H1 (cell line): ENCODE results near the gene DGAT2L6. TPM values are rescaled to one million over a fixed set of nuclear protein-coding genes. Genes with fewer than 3 reads are reported as not detected.

Experiments
- CTCF ChIA-PET: fragments of 300-600 bp; sonication (Branson Sonifier 250); formaldehyde crosslinking; loops from one replicate; lab custom pipeline; 2021; ENCODE audit not compliant: partially characterized antibody; lab: Charles Lee
- POLR2A ChIA-PET: fragments of 300-600 bp; sonication (Branson Sonifier 250); formaldehyde crosslinking; loops from one replicate; lab custom pipeline; 2021; ENCODE audit warnings: inconsistent platforms; ENCODE audit not compliant: partially characterized antibody; lab: Charles Lee
- DNase-seq, 2 experiments: peaks; one replicate each; pipeline versions ENCODE4 v3.0.0 to v3.0.0-alpha.2; 2010 to 2022; ENCODE audit warnings: low spot score in 2 of 2, low read depth in 1 of 2, mixed read lengths in 1 of 2
- FAIRE-seq: peaks from 2 replicates; lab custom pipeline; 2011; peaks lifted over from hg19 to GRCh38; lab: Jason Lieb, UNC
- H2AFZ ChIP-seq: 2 replicates; pipeline ENCODE4 v1.8.1; 2012; ENCODE audit warnings: low read length, inconsistent platforms
- H2AK5ac ChIP-seq: 2 replicates; pipeline ENCODE4 v1.6.1; 2013; ENCODE audit warnings: low read depth, low read length
- H2BK120ac ChIP-seq: replicated peaks from 2 replicates; pipeline ENCODE3; 2013; ENCODE audit warnings: low read depth, low read length, inconsistent platforms
- H2BK12ac ChIP-seq: 2 replicates; pipeline ENCODE4 v1.6.1; 2013; ENCODE audit warnings: low read depth, low read length
- H2BK15ac ChIP-seq: 2 replicates; pipeline ENCODE4 v1.6.1; 2013; ENCODE audit warnings: low read length
- H2BK20ac ChIP-seq: 2 replicates; pipeline ENCODE4 v1.6.1; 2013; ENCODE audit warnings: low read length
- H2BK5ac ChIP-seq: 2 replicates; pipeline ENCODE4 v1.6.1; 2013; ENCODE audit warnings: low read depth, low read length
- H3K14ac ChIP-seq: 2 replicates; pipeline ENCODE4 v1.6.1; 2013; ENCODE audit warnings: inconsistent platforms; ENCODE audit not compliant: insufficient read length
- H3K18ac ChIP-seq: 2 replicates; pipeline ENCODE4 v1.6.1; 2013; ENCODE audit warnings: low read length; ENCODE audit errors: extremely low read depth
- H3K23ac ChIP-seq: 2 replicates; pipeline ENCODE4 v1.6.1; 2013; ENCODE audit warnings: inconsistent platforms; ENCODE audit not compliant: insufficient read length
- H3K23me2 ChIP-seq: 2 replicates; pipeline ENCODE4 v1.6.1; 2013; ENCODE audit warnings: low read depth, low read length
- H3K27ac ChIP-seq: 2 replicates; pipeline ENCODE4 v1.6.1; 2011; ENCODE audit warnings: low read depth, low read length, inconsistent platforms
- H3K27me3 ChIP-seq, 4 experiments: replicated peaks in 1 of 4; 1 replicate in 1 of 4; 2 replicates in 3 of 4; pipeline versions ENCODE4 v1.6.1 to v1.8.1; 2011 to 2013; ENCODE audit warnings: low read length in 3 of 4, mild to moderate bottlenecking in 3 of 4, inconsistent platforms in 2 of 4, mixed read lengths in 2 of 4, moderate library complexity in 1 of 4; ENCODE audit not compliant: control insufficient read depth in 3 of 4, insufficient read depth in 3 of 4; ENCODE audit errors: extremely low read depth in 1 of 4
- H3K36me3 ChIP-seq, 4 experiments: 2 replicates each; pipeline versions ENCODE4 v1.6.1 to v1.8.1; 2011 to 2013; ENCODE audit warnings: mild to moderate bottlenecking in 4 of 4, low read length in 3 of 4, moderate library complexity in 2 of 4, control low read depth in 1 of 4, inconsistent platforms in 1 of 4; ENCODE audit not compliant: insufficient read depth in 4 of 4, control insufficient read depth in 2 of 4
- H3K4ac ChIP-seq: replicated peaks from 2 replicates; pipeline ENCODE3; 2013; ENCODE audit warnings: low read length, low read depth, mixed read lengths, inconsistent platforms; ENCODE audit not compliant: insufficient read length
- H3K4me1 ChIP-seq, 4 experiments: replicated peaks in 1 of 4; 1 replicate in 1 of 4; 2 replicates in 3 of 4; pipeline versions ENCODE4 v1.6.1 to v1.8.1; 2011 to 2013; ENCODE audit warnings: low read length in 3 of 4, inconsistent platforms in 2 of 4, mixed read lengths in 1 of 4; ENCODE audit not compliant: insufficient read depth in 4 of 4, control insufficient read depth in 3 of 4
- H3K4me2 ChIP-seq, 2 experiments: 2 replicates each; pipeline versions ENCODE4 v1.6.1 to v1.8.1; 2011 to 2013; ENCODE audit warnings: low read depth in 2 of 2, low read length in 2 of 2, control low read depth in 1 of 2, inconsistent platforms in 1 of 2, mild to moderate bottlenecking in 1 of 2; ENCODE audit not compliant: insufficient read depth in 1 of 2
- H3K4me3 ChIP-seq, 4 experiments: fragments of 200-600, 300-600 bp in 1 of 4; sonication (generic), shearing (Covaris generic), sonication (Bioruptor Twin) in 1 of 4; 2 replicates each; pipeline versions ENCODE4 v1.5.1 to v1.8.1; 2011 to 2016; ENCODE audit warnings: low read length in 4 of 4, low read depth in 3 of 4, control low read depth in 2 of 4, inconsistent platforms in 2 of 4, mild to moderate bottlenecking in 2 of 4, mixed read lengths in 1 of 4, moderate library complexity in 1 of 4; ENCODE audit not compliant: insufficient read depth in 2 of 4; ENCODE audit errors: extremely low read depth in 1 of 4
- H3K56ac ChIP-seq: replicated peaks from 2 replicates; pipeline ENCODE3; 2013; ENCODE audit warnings: low read depth, mild to moderate bottlenecking, mixed read lengths, low read length, inconsistent platforms; ENCODE audit not compliant: insufficient read length
- H3K79me1 ChIP-seq: 2 replicates; pipeline ENCODE4 v1.6.1; 2013; ENCODE audit warnings: low read depth, low read length, control low read depth
- H3K79me2 ChIP-seq, 2 experiments: 2 replicates each; pipeline versions ENCODE4 v1.6.1 to v1.8.1; 2012 to 2013; ENCODE audit warnings: low read length in 2 of 2, mild to moderate bottlenecking in 2 of 2, inconsistent platforms in 1 of 2; ENCODE audit not compliant: insufficient read depth in 2 of 2, control insufficient read depth in 1 of 2
- H3K9ac ChIP-seq, 4 experiments: replicated peaks in 1 of 4; 1 replicate in 1 of 4; 2 replicates in 3 of 4; pipeline versions ENCODE4 v1.6.1 to v1.8.1; 2011 to 2013; ENCODE audit warnings: low read depth in 3 of 4, low read length in 3 of 4, control low read depth in 2 of 4, mild to moderate bottlenecking in 2 of 4, moderate library complexity in 2 of 4, inconsistent platforms in 1 of 4; ENCODE audit errors: extremely low read depth in 1 of 4
- H3K9me3 ChIP-seq, 2 experiments: 2 replicates each; pipeline versions ENCODE4 v1.6.1 to v1.8.1; 2012 to 2013; ENCODE audit warnings: mild to moderate bottlenecking in 2 of 2, moderate library complexity in 2 of 2, control low read depth in 1 of 2, inconsistent platforms in 1 of 2, low read depth in 1 of 2, low read length in 1 of 2, mixed read lengths in 1 of 2; ENCODE audit not compliant: insufficient read depth in 2 of 2
- H4K20me1 ChIP-seq, 2 experiments: replicated peaks in 1 of 2; 2 replicates each; pipeline versions ENCODE3 to v1.8.1; 2011 to 2013; ENCODE audit warnings: inconsistent platforms in 2 of 2, low read length in 2 of 2, mild to moderate bottlenecking in 1 of 2; ENCODE audit not compliant: insufficient read depth in 2 of 2, control insufficient read depth in 1 of 2
- H4K5ac ChIP-seq: 2 replicates; pipeline ENCODE4 v1.6.1; 2013; ENCODE audit warnings: low read length, low read depth, mixed read lengths, inconsistent platforms; ENCODE audit not compliant: insufficient read length
- H4K8ac ChIP-seq: 2 replicates; pipeline ENCODE4 v1.8.0; 2013; ENCODE audit warnings: mild to moderate bottlenecking, moderate library complexity, low read length, inconsistent platforms; ENCODE audit not compliant: insufficient read depth; ENCODE audit errors: extremely low read depth
- H4K91ac ChIP-seq: replicated peaks from 2 replicates; pipeline ENCODE3; 2013; ENCODE audit warnings: low read length, mixed read lengths, inconsistent platforms; ENCODE audit not compliant: insufficient read length
- BCL11A ChIP-seq, 2 experiments: IDR thresholded peaks; one replicate each; pipeline ENCODE4 v1.6.1; 2011; ENCODE audit warnings: low read depth in 2 of 2, low read length in 2 of 2, mild to moderate bottlenecking in 2 of 2
- CEBPB ChIP-seq: IDR thresholded peaks from 2 replicates; pipeline ENCODE4 v1.6.1; 2012; ENCODE audit warnings: low read depth, low read length
- CREB1 ChIP-seq: IDR thresholded peaks from 2 replicates; pipeline ENCODE4 v1.6.1; 2012; ENCODE audit warnings: inconsistent platforms
- EZH2 ChIP-seq: fragments of 200-600 bp; sonication (generic); IDR thresholded peaks from 2 replicates; pipeline ENCODE4 v1.7.1; 2012; ENCODE audit warnings: low read depth, mild to moderate bottlenecking, moderate library complexity, low read length, inconsistent platforms; ENCODE audit not compliant: severe bottlenecking
- JUN ChIP-seq: IDR thresholded peaks from 2 replicates; pipeline ENCODE4 v1.6.1; 2011; ENCODE audit warnings: low read depth, mild to moderate bottlenecking, improper control_type of control experiment, low read length
- NANOG ChIP-seq: IDR thresholded peaks from 2 replicates; pipeline ENCODE4 v1.6.1; 2011; ENCODE audit warnings: low read length, low read depth, mild to moderate bottlenecking, inconsistent platforms; ENCODE audit not compliant: insufficient read depth, poor library complexity, severe bottlenecking
- SP1 ChIP-seq: IDR thresholded peaks from 2 replicates; pipeline ENCODE4 v1.6.1; 2011; ENCODE audit warnings: low read depth, low read length
- TAF1 ChIP-seq: IDR thresholded peaks from 2 replicates; pipeline ENCODE4 v1.6.1; 2011; ENCODE audit warnings: mild to moderate bottlenecking, low read depth, low read length
- TAF7 ChIP-seq: optimal IDR thresholded peaks from 2 replicates; pipeline ENCODE3; 2011; ENCODE audit warnings: low read depth, mild to moderate bottlenecking, inconsistent platforms, low read length, moderate library complexity, borderline replicate concordance
- WGBS, 2 experiments: shearing (Covaris generic) in 1 of 2; methylation state at CpG; one replicate each; pipeline versions ENCODE4 v1.1.6 to v1.1.7; 2013 to 2015; ENCODE audit warnings: low lambda C conversion rate in 2 of 2, mixed read lengths in 2 of 2, inconsistent platforms in 1 of 2, low coverage in 1 of 2, missing lambda C conversion rate in 1 of 2; ENCODE audit not compliant: insufficient replicate concordance in 2 of 2, insufficient coverage in 1 of 2, insufficient read length in 1 of 2; ENCODE audit errors: extremely low coverage in 1 of 2, missing lambda C conversion rate in 1 of 2; 5-methylcytosine and 5-hydroxymethylcytosine counted together
- polyA plus RNA-seq, 7 experiments: library from polyadenylated mRNA; depleted of rRNA in 3 of 7; stranded (reverse) in 5 of 7; unstranded in 2 of 7; fragments of >200 nt in 5 of 7; fragments of 200-250 nt in 2 of 7; gene quantifications; 1 replicate in 5 of 7; 2 replicates in 1 of 7; 4 replicates in 1 of 7; pipeline versions ENCODE4 v1.2.1 to v1.2.3, GENCODE V29; 2011 to 2013; ENCODE audit warnings: missing spikeins in 2 of 7, mixed read lengths in 2 of 7
- total RNA-seq: library from RNA; stranded (reverse); fragmentation: NEBNext Ultra II Directional; extraction: Animal tissue kit (Norgen Biotek cat#: 25700); gene quantifications from 2 replicates; pipeline ENCODE4 v1.2.1, GENCODE V29; 2021

DGAT2L6 gene
- total and polyA plus RNA-seq, 2 of the 8 experiments (the other 6 are each of a cell fraction or from before 2014, with no cell fraction given) = not detected

- no peak for DNase-seq
- Histone ChIP-seq H3K4me2 (no peak within 1 kb of the TSS), H3K27me3 (no peaks in the 10 kb centered on the region), H3K36me3 (no peaks in the 10 kb centered on the region), H3K4ac (no peak within 1 kb of the TSS), H3K9me3 (no peaks in the 10 kb centered on the region), H3K4me1 (no peaks in the 10 kb centered on the region), H4K5ac (no peak within 1 kb of the TSS), H2AK5ac (no peak within 1 kb of the TSS), H4K20me1 (no peaks in the 10 kb centered on the region), H3K79me2 (no peaks in the 10 kb centered on the region), H3K56ac (no peak within 1 kb of the TSS), H3K27ac (no peak within 1 kb of the TSS), H3K23ac (no peak within 1 kb of the TSS), H2BK12ac (no peak within 1 kb of the TSS), H3K23me2 (no peaks in the 10 kb centered on the region), H2AFZ (no peak within 1 kb of the TSS), H3K18ac (no peak within 1 kb of the TSS), H2BK20ac (no peak within 1 kb of the TSS), H3K79me1 (no peaks in the 10 kb centered on the region), H2BK120ac (no peak within 1 kb of the TSS), H3K14ac (no peak within 1 kb of the TSS), H4K8ac (no peak within 1 kb of the TSS), H2BK15ac (no peak within 1 kb of the TSS), H3K4me3 (no peak within 1 kb of the TSS), H2BK5ac (no peak within 1 kb of the TSS), H3K9ac (no peak within 1 kb of the TSS), H4K91ac (no peak within 1 kb of the TSS)
- no peak for FAIRE-seq
- ChIA-PET CTCF (no interaction called here), POLR2A (no interaction called here)
- no CpG with 5 or more reads among the region's 3 CpGs for WGBS, 2 experiments
- TF ChIP-seq TAF7 (no peak), BCL11A (IDR thresholded peaks at IDR 0.05; ENCODE audit: low read depth in 2 of 2, low read length in 2 of 2) (no peak), TAF1 (no peak), JUN (no peak), CEBPB (no peak), CREB1 (no peak), NANOG (no peak), SP1 (no peak), EZH2 (no peak)
Measured at GRCh38 chrX:70234355-70234754, 57.1 kb downstream of the DGAT2L6 start, which contains the start of gene AWAT1. Gene AWAT1, plus strand, starts transcription at chrX:70234655. Its CDS starts 41 bp downstream, at chrX:70234696.
